Measurements from ENCODE around the gene MYO1E.
"Not testable (repeated sequence)": the region's sequence is repeated elsewhere in the genome, so short reads cannot be mapped to it uniquely, and the experiment has no call there.

Gene MYO1E

DNA sequence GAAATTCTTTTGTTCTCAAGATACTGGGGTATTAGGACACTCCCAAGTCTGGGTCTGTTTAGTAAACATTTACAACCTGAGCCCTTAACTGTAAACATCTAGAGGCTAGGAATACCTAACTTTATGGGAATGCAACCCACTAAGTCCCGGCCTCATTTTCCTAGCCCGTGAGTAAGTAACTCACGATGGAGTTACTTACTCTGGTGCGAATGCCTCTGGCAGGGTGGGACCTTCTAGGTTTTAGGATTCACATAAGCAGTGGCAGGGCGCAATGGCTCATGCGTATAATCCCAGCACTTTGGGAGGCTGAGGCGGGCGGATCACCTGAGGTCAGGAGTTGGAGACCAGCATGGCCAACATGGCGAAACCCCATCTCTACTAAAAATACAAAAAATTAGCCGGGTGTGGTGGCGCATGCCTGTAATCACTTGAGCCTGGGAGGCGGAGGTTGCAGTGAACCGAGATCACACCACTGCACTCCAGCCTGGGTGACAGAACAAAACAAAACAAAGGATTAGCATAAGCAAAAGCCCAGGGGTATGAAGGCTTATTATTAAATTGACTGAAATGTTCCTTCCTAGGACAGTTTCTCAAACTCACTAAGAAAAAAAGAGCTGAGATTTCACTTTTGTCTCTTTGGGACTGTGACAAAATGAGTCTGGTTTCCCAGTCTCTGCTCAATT, 14.7 kb upstream of the MYO1E start:
- not testable (repeated sequence) for DNase-seq (ENCODE audit: low read depth)

DNA sequence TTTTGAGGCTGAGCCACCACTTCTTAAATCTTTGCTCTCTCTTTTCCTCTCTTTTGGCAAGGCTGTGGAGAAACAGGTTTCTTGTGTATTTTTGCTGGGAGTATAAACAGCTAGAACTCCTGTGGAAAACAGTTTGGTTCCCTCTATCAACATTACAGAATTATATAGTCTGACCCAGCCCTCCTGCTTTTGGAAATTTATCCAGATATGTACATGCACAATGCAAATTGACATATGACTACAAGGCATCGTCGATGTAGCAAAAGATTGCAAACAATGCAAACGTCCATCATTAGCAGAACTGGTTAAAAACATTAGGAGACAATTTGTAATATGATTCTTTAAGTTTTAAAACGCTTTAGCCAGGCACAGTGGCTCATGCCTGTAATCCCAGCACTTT, 12.5 kb upstream of the MYO1E start:
- no peak for DNase-seq (ENCODE audit: low read depth)

DNA sequence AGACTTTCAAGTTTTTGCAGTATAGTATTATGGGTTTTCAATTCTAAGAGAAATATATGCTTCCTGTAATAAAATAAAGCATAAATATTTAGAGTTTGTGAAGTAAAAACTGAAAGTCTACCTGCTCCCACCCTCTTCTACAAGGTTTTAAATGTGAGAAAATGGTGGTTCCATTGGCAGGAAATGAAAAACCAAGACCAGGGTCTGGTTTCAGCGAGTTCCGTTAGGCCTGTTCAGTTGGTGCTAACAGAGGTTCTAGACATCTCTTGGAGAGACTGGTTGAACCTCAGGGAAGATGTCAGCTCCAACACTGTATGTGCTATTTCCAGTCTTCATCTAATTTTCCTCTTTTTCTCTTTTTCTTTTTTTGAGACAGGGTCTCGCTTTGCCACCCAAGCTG, 11.8 kb upstream of the MYO1E start:
- DNase-seq (ENCODE audit: low read depth): no peak

GRCh38 chr15:59380902-59381610, 8.4 kb upstream of the MYO1E start:
- DNase-seq (ENCODE audit: low read depth): no peak

- DNase-seq (ENCODE audit: low read depth): no peak
Measured at GRCh38 chr15:59379531-59379930, 6.9 kb upstream of the MYO1E start.

GRCh38 chr15:59378855-59379254, 6.2 kb upstream of the MYO1E start:
- no peak for DNase-seq (ENCODE audit: low read depth)

DNA sequence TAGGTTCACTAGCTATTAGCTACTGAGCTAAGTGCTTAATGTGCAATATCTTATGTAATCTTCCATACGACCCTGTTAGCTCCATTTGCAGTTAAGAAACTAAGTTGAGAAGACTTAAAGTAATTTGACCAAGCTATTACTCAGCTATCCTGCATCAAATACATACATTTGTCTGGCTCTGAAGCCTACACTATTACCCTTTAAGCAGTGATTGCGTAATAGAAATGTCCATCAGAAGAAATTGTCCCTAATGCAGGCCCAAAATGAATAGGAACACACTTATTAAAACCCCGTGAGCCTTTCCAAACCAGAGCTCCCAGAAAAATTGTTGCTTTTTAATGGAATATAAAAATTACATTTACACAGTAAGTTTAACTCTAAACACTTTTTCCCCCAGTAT, 5.3 kb upstream of the MYO1E start:
- DNase-seq (ENCODE audit: low read depth): no peak

GRCh38 chr15:59376733-59377132, 4.1 kb upstream of the MYO1E start:
- DNase-seq (ENCODE audit: low read depth): no peak

- DNase-seq (ENCODE audit: low read depth): no peak
Measured at GRCh38 chr15:59373215-59373614, 544 bp upstream of the MYO1E start.

DNA sequence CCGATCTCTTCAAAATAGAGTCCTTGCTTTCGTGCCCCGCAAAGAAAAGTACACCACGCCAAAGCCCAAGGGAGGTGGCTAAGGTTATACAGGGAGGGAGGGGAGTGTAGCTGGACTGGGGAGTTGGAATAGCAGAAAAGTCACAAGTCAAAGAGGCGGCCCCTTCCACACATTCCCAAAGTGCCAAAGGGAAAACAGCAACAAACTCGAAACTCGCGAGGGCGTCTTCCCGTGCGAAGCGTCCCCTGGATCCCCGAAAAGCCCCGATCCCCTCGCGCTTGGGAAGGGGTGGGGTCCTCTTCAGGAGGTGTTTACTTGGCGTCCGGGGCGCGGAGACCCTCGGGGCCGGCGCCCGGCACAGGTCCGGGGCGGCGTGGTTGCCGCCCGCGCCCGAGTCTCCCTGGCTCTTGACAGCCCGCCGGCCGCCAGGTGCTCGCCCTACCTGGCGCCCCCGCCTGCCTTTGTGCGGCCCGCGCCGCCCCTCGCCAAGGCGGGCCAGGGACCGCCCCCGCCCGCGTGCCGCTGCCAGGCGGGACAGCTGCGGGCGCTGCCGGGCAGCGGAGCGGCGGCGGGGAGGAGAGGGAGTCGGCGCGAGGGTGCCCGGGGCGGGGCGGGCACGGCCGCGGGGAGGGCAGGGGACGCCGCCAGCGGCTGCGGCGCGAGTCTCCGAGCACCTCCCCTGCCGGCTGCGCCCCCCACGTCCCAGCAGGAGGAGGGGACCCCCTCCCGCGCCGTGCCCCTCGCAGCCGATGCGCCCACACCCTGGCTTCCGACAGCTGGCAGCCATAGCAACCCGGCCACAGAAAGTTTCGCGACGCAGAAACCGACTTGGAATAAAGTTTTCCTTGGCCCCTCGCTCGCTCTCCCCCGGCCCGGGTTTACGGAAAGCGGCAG, 966 bp downstream of the MYO1E start:
- peak; percentile 9 for DNase-seq (ENCODE audit: low read depth)

- DNase-seq (ENCODE audit: low read depth): no peak
Measured at GRCh38 chr15:59369597-59369996, 3.1 kb downstream of the MYO1E start.

- no peak for DNase-seq (ENCODE audit: low read depth)
Measured at GRCh38 chr15:59367022-59367451, 5.6 kb downstream of the MYO1E start.

GRCh38 chr15:59366333-59367021, 6.2 kb downstream of the MYO1E start:
- no peak for DNase-seq (ENCODE audit: low read depth)

GRCh38 chr15:59364248-59364647, 8.4 kb downstream of the MYO1E start:
- no peak for DNase-seq (ENCODE audit: low read depth)

DNA sequence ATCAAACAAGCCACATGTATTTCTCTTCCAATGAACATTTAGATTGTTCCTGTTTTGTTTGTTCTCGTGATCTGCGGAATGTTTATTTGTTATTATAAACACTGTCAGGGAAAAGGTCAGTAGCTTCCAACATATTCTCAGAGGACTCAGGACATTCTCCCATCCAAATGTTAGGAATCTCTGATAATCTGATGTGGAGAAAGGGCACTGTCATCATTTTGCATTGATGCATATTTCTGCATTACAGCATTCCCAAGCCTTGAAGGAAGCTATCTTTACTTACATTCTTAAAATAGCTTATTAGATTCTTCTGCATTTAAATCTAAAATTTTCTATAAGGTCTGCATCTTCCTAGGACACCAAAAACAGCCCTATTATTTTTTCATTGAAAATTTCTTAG, 10.3 kb downstream of the MYO1E start:
- no peak for DNase-seq (ENCODE audit: low read depth)

DNA sequence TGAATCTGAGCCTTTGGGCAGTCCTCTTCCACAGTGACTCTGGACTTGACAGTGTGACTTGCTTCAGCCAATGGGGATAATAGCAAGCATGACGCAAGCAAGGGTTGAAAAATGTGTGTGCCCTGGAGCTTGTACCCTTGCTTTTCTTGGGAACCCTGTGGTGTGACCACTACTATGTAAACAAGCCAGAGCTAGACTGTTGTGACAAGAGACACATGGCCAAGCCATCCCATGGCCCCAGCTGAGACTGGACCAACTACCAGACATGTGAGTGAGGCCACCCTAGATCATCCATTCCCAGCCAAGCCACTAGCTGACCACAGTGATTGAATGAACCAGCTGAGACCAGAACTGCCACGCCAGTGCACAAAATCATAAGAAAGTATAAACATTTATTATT, 11.8 kb downstream of the MYO1E start:
- DNase-seq (ENCODE audit: low read depth): no peak

GRCh38 chr15:59360305-59360704, 12.4 kb downstream of the MYO1E start:
- no peak for DNase-seq (ENCODE audit: low read depth)

GRCh38 chr15:59355730-59356129, 16.9 kb downstream of the MYO1E start:
- no peak for DNase-seq (ENCODE audit: low read depth)

DNA sequence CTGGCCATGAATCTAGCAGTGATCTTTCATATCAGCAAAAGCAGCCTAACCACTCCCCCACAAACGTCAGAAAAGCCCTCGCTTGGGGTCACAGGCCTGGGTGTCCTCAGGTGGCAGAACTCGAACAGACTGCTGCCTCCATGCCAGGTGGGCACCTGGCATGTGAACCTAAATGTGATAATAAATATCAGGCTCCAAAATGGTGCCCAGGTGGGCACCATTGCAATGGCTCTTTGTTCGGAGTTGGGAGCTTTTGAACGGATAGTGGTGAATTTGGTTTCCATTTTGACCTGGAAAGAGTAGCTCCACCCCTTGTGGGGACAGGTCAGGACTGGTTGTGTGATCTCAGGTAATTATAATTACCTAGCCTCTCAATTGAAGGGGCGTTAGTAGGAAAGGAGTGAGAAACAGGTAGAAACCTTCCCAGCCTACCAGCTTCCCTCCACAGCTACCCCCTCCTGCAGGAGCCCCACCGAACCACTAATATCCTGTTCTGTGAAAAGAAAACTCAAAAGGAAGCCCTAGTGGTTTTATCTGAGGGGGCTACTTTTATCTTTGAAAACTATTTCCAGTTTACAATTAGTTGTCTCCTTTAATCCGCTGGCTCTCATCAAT, 18.1 kb downstream of the MYO1E start:
- DNase-seq (ENCODE audit: low read depth): no peak

DNA sequence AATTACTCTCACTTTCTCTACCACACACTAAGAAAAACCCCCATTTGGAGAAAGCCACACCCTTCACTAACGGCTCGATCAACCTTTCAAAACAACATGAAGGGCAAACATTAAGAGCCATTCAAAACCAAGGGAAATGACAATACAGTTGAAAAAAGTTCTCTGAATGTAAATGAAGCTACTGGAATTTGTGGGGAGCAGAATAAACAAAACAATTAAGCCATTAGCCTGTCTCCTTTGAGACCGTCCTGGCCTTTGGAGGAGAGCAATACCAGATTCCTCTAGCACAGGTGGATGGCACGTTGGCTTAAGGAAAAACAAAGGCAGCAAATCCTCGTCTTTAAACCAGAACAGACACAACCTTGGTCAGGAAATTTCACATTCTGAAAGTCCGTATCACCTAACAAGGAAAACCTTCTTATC, 18.7 kb downstream of the MYO1E start:
- no peak for DNase-seq (ENCODE audit: low read depth)

DNA sequence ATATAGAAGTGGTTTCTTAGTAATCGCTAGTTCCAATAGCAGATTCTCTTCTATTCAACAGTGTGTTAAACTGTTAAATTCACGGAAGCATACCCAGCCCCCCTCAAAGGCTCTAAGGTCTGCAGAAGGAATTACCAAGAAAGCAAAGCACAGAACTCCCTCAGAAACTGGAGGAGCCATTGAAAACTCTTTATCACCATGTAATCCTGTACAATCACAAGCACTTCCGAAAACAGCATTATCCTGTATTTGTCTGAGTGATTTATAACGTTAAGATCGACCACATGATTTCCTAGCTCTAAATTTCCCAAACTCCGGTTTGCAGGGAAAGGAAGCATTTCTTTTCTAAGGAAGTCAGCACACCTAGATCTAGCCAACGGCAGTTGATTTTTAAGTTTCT, 20.0 kb downstream of the MYO1E start:
- DNase-seq (ENCODE audit: low read depth): no peak

- no peak for DNase-seq (ENCODE audit: low read depth)
Measured at GRCh38 chr15:59352189-59352588, 20.5 kb downstream of the MYO1E start.

All from activated T-cell treated with anti-CD3 and anti-CD28 coated beads for 48 hours (primary cell).